22Rv1 (cell line): ENCODE results near the gene SLC2A8.

Experiments
- CTCF ChIP-seq: fragments of 450-650 bp; IDR thresholded peaks from 2 replicates; pipeline ENCODE4 v1.5.1; 2017; ENCODE audit warnings: mild to moderate bottlenecking
- ZFX ChIP-seq: fragments of 450-650 bp; IDR thresholded peaks from 2 replicates; pipeline ENCODE4 v1.6.1; 2017; ENCODE audit warnings: antibody characterized with exemption, borderline replicate concordance

GRCh38 chr9:127423476-127423933 is 26.5 kb downstream of the SLC2A8 start:
- TF ChIP-seq CTCF (no peak), ZFX (no peak)
